ENCODE data around the gene SCAMP1. TPM values are rescaled to one million over a fixed set of nuclear protein-coding genes. Genes with fewer than 3 reads are reported as not detected.

Gene SCAMP1
- total RNA-seq (2014; rRNA removed; shearing (Covaris generic)), result 48.3 and 50.1 TPM in 2 replicates
- 17.2 and 24.2 TPM in 2 replicates for polyA plus RNA-seq (2015; cell fraction: cytosol; rRNA removed)
- 7.3 and 8.0 TPM in 2 replicates for polyA plus RNA-seq (2015; cell fraction: nucleus; rRNA removed)

- in situ Hi-C loops (cut with HindIII; ENCODE audit: low pct_unique_long_range_greater_than_20kb, low sequenced_read_pairs), result no loop called here
- DNase-seq (ENCODE audit: low read depth, low spot score), result peak; percentile 92
Measured at GRCh38 chr5:78359831-78360673, at the start of gene SCAMP1. Gene SCAMP1 (plus strand): TSS chr5:78360617. CDS start chr5:78360672, 55 bp downstream.

- DNase-seq (ENCODE audit: low read depth, low spot score), result no peak
- in situ Hi-C loops (cut with HindIII; ENCODE audit: low pct_unique_long_range_greater_than_20kb, low sequenced_read_pairs), result no loop called here
Measured at GRCh38 chr5:78317515-78317914, 42.9 kb upstream of the SCAMP1 start.

DNA sequence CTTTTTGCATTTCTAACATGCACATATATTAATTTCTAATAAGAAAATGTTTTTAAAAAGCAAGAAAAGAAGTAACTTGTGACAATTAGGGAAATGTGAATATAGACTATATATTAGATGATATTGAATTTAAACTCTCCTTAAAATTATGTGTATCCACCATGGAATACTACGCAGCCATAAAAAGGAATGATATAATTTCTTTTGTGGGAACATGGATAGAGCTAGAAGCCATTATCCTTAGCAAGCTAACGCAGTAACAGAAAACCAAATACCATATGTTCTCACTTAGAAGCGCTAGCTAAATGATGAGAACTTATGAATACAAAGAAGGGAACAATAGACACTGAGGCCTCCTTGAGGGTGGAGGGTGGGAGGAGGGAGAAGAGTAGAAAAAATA, 42.1 kb upstream of the SCAMP1 start:
- DNase-seq (ENCODE audit: low read depth, low spot score), result no peak
- in situ Hi-C loops (cut with HindIII; ENCODE audit: low pct_unique_long_range_greater_than_20kb, low sequenced_read_pairs), result no loop called here

- DNase-seq (ENCODE audit: low read depth, low spot score), result peak; percentile 58
- in situ Hi-C loops (cut with HindIII; ENCODE audit: low pct_unique_long_range_greater_than_20kb, low sequenced_read_pairs), result no loop called here
Measured at GRCh38 chr5:78320401-78320800, 40.0 kb upstream of the SCAMP1 start.

- in situ Hi-C loops (cut with HindIII; ENCODE audit: low pct_unique_long_range_greater_than_20kb, low sequenced_read_pairs), result no loop called here
- DNase-seq (ENCODE audit: low read depth, low spot score), result no peak
Measured at GRCh38 chr5:78323241-78323640, 37.2 kb upstream of the SCAMP1 start.

DNA sequence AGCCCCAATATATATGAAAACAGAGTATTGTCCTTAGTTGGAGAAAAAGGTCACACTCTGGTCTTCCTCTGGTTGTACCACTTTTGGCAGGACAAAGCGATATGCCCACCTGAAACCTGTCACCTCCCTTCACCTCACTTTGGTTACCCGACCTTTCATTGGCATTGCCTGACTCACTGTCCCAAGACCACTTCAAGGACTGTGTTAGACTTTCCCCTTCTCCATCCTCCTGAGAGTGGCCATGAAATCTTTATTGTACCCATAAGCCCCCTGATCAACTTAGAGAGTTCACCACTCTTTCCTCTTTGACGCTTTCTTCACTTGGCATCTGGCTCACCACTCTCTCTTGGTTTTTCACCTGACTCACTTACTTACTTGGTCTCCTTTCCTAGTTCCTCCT, 33.5 kb upstream of the SCAMP1 start:
- DNase-seq (ENCODE audit: low read depth, low spot score), result no peak
- in situ Hi-C loops (cut with HindIII; ENCODE audit: low pct_unique_long_range_greater_than_20kb, low sequenced_read_pairs), result no loop called here

DNA sequence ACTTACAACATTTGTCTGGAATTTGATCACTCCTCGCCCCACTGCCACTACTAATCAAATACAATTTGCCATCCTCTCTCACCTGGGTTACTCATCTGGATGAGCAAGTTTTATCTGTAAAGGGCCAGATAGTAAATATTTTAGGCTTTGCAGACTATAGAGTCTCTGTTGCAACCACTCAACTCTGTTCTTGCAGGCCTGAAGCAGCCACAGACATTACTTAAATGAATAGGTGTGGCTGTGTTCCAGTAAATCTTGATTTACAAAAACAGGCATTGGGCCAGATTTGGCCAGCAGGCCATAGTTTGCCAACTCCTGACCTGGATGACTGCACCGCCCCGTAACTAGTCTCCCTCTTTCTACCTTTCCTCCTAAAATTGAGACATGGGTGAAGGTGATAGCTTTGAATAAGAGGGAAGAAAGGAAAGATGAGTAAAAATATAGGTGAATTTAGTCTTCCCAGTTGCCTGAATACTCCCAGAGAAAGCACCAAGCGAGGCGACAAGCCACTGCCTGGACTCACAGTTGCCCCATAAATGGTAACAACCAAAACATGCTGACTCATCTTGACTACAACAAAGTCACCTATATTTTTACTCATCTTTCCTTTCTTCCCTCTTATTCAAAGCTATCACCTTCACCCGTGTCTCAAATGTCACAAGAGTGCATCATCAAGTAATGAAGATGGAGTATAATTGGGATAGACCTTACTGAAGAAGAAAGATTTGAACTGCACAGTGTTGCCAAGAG, 32.5 kb upstream of the SCAMP1 start:
- in situ Hi-C loops (cut with HindIII; ENCODE audit: low pct_unique_long_range_greater_than_20kb, low sequenced_read_pairs), result no loop called here
- no peak for DNase-seq (ENCODE audit: low read depth, low spot score)

DNA sequence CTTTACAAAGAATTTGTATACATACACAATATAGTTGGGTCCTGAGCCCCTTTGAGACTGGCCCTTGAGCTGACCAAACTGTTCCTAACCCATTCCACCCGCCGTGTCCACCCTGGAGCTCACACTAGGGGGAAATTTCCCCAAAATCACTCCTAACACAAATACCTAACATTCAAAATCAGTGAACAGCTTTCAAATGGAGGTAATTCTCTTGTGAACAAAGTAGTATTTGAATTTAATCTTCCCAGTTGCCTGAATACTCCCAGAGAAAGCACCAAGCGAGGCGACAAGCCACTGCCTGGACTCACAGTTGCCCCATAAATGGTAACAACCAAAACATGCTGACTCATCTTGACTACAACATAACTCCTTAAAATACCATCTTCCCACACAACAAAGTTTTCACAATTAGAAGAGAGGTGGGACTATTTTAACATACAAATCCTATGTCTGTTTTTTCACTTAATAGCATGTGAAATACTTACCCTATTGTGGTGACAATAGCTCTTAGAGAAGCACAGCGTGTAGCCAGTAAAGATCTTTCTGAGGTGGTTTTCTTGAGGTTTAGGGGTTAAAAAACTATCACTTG, 31.7 kb upstream of the SCAMP1 start:
- no peak for DNase-seq (ENCODE audit: low read depth, low spot score)
- in situ Hi-C loops (cut with HindIII; ENCODE audit: low pct_unique_long_range_greater_than_20kb, low sequenced_read_pairs), result no loop called here

DNA sequence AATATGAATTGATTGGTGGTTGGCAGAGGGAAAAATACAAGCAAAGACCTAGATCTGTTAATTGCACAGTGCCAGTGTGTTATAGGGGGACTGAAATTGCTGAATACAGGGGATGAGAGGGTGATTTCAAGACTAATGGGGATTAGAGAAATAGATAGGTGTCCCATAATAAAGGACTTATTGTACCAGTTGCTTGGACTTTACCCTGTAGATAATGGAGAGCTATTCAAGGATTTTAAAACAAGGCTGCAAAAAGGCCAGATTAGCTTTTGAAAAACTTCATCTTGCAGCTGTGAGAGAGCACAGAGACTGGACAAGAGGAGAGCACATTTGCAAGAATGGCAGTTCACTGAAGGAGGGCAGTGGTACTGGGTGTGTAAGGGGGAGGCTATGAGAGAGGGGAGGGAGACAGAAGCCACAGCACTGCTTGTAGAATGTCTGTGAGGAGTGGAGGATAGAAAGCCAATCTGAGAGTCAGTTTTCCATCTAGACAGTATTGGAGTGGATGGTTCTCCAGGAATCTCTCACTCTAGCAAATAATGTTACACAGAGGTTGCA, 28.8 kb upstream of the SCAMP1 start:
- in situ Hi-C loops (cut with HindIII; ENCODE audit: low pct_unique_long_range_greater_than_20kb, low sequenced_read_pairs), result no loop called here
- no peak for DNase-seq (ENCODE audit: low read depth, low spot score)

- in situ Hi-C loops (cut with HindIII; ENCODE audit: low pct_unique_long_range_greater_than_20kb, low sequenced_read_pairs), result no loop called here
Measured at GRCh38 chr5:78334811-78335210, 25.6 kb upstream of the SCAMP1 start.

DNA sequence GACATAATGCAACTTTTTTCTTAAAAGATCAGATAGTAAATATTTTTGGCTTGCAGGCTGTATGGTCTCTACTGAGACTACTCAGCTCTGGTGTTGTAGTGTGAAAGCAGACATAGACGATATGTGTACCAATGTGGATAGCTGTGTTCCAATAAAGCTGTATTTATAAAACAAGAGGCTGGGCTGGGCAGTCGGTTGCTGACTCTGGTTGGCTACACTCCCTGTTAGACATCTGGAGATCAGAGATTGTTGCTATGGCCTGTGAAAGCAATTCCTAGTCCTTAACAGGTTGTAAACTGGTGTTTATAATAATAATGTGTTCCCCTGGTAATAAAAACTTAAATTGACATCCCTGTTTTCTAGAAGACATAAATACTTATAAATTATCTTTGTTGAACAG, 24.4 kb upstream of the SCAMP1 start:
- no peak for DNase-seq (ENCODE audit: low read depth, low spot score)
- in situ Hi-C loops (cut with HindIII; ENCODE audit: low pct_unique_long_range_greater_than_20kb, low sequenced_read_pairs), result no loop called here

More at GRCh38 chr5:78334811-78335210, 25.6 kb upstream of the SCAMP1 start:
- DNase-seq (ENCODE audit: low read depth, low spot score), result no peak

- in situ Hi-C loops (cut with HindIII; ENCODE audit: low pct_unique_long_range_greater_than_20kb, low sequenced_read_pairs), result no loop called here
Measured at GRCh38 chr5:78336698-78337097, 23.7 kb upstream of the SCAMP1 start.

DNA sequence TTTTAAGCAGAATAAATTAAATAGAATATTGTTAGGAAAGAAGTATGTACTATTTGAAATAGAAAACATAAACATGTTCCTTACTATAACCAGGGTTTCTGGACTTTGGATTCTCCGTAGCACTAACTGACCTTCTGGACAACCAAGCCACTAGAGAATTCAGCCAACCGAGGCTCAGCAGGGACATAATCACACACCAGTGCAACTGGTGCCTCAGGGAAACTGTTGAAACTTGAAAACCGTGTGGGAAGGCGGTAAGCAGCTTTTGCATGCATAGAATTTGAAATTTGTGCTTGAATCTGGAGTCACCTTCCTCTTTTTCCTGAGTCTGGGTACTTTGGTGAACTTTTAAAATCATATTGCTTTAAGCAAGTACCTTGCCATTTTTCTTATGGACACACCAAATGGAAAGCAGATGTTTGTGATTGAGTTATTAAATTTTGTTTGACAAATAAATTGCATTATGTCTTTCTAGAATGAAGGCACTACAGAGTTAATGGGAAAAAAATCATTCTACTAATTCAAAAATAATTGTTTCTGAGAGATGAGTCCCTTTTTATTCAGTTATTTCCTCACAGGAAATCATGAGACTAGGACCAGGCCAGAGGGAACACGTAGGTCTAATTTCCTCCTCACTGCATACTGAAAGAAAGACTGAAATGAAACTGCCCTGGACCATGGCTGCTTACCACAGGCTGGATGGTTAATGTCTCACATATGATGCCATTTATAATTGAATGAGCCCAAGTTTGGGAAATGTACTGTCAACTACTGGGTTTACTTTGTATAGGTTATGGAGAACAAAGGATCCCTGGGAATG, 20.6 kb upstream of the SCAMP1 start:
- in situ Hi-C loops (cut with HindIII; ENCODE audit: low pct_unique_long_range_greater_than_20kb, low sequenced_read_pairs), result no loop called here
- DNase-seq (ENCODE audit: low read depth, low spot score), result no peak

More at GRCh38 chr5:78336698-78337097, 23.7 kb upstream of the SCAMP1 start:
- DNase-seq (ENCODE audit: low read depth, low spot score), result no peak

GRCh38 chr5:78341440-78341839, 19.0 kb upstream of the SCAMP1 start:
- DNase-seq (ENCODE audit: low read depth, low spot score), result no peak
- in situ Hi-C loops (cut with HindIII; ENCODE audit: low pct_unique_long_range_greater_than_20kb, low sequenced_read_pairs), result no loop called here

GRCh38 chr5:78345485-78345884, 14.9 kb upstream of the SCAMP1 start:
- in situ Hi-C loops (cut with HindIII; ENCODE audit: low pct_unique_long_range_greater_than_20kb, low sequenced_read_pairs), result no loop called here

DNA sequence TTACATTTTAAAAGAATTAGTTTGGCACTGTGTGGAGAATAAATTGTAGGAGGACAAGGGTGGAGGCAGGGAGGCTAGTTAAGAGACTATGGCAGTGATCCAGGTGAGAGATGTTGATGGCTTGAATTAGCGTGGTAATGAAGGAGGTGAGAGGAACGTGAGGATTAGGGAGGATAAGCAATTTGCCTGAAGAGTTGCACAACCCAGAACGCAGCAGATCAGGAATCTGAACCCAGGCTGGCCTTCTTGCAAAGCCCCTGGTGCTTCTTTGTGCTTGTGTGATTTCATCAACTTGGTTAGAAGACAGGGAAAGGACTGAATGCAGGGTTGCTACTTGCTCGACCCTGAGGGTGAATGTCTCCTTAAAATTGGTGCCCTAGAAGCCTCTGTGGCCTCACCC, 6.9 kb upstream of the SCAMP1 start:
- in situ Hi-C loops (cut with HindIII; ENCODE audit: low pct_unique_long_range_greater_than_20kb, low sequenced_read_pairs), result no loop called here
- no peak for DNase-seq (ENCODE audit: low read depth, low spot score)

More at GRCh38 chr5:78345485-78345884, 14.9 kb upstream of the SCAMP1 start:
- no peak for DNase-seq (ENCODE audit: low read depth, low spot score)

DNA sequence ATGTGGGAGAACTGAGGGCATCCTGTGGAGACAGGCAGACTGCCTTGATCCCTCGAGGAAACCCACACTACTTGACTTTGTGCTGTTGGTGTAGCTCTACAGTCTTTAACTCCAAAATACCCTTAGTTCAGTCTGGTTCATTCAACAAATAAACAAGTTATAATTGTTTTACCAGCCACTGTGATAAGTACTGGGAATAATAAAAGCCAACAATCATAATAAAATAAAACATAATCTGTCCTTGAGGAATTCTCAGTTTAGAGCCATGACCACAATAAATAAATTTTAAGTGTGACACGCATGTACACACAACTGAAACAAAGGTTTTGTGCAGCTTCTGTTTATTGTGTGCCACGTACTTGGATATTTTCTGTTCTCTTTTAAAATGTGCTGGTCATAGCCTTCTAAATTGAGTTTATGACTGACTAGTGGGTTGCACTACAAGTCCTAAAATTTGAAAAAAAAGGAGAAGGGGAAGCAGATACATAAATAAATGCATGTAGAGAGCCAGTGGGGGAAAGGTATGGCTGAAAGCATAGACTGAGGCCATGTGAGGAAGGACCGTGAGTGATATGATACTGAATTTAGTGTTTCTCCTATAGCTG, 6.2 kb upstream of the SCAMP1 start:
- no peak for DNase-seq (ENCODE audit: low read depth, low spot score)
- in situ Hi-C loops (cut with HindIII; ENCODE audit: low pct_unique_long_range_greater_than_20kb, low sequenced_read_pairs), result no loop called here

All from SK-MEL-5 (cell line).